Brain microvascular endothelial cell (primary cell): Measurements from ENCODE around the gene SNX25.

ENCODE experiments used
- DNase-seq: peaks from one replicate; pipeline ENCODE4 v3.0.0-alpha.2; 2020
- H3K27ac ChIP-seq: fragments of 250-450 bp; sonication (Bioruptor Pico); 2 replicates; pipeline ENCODE4 v1.5.1; 2020; ENCODE audit warnings: mild to moderate bottlenecking, moderate library complexity
- H3K27me3 ChIP-seq: fragments of 250-450 bp; sonication (Bioruptor Pico); replicated peaks from 2 replicates; pipeline ENCODE4 v1.5.1; 2020; ENCODE audit warnings: mild to moderate bottlenecking
- H3K36me3 ChIP-seq: fragments of 250-450 bp; sonication (Bioruptor Pico); replicated peaks from 2 replicates; pipeline ENCODE4 v1.5.1; 2020; ENCODE audit warnings: mild to moderate bottlenecking
- H3K4me3 ChIP-seq: 2 replicates; pipeline ENCODE4 v1.5.1; 2011; ENCODE audit warnings: low read depth, mild to moderate bottlenecking, control low read depth, low read length, moderate library complexity
- CTCF ChIP-seq: IDR thresholded peaks from 2 replicates; pipeline ENCODE4 v1.5.1; 2011; ENCODE audit warnings: low read depth, mild to moderate bottlenecking, moderate library complexity, low read length, control low read depth, inconsistent platforms; ENCODE audit errors: missing control alignments
- in situ Hi-C: cut with HindIII; loops from 2 replicates; pipeline ENCODE4 v1.10.0; 2017; ENCODE audit warnings: low sequenced_read_pairs, low pct_ligation_motif_present

SNX25 gene

GRCh38 chr4:185286571-185286970, 77.2 kb downstream of the SNX25 start:
- no peak overlapping the region for H3K27ac ChIP-seq
- in situ Hi-C loops = no loop called here
- TF ChIP-seq CTCF = no peak
- H3K4me3 ChIP-seq = no peak overlapping the region
- no peaks in the 10 kb centered on the region for H3K27me3 ChIP-seq
- DNase-seq = no peak
- H3K36me3 ChIP-seq = no peaks in the 10 kb centered on the region

GRCh38 chr4:185287031-185287430, 77.6 kb downstream of the SNX25 start:
- no peak overlapping the region for H3K4me3 ChIP-seq
- no peaks in the 10 kb centered on the region for H3K36me3 ChIP-seq
- TF ChIP-seq CTCF = no peak
- no peaks in the 10 kb centered on the region for H3K27me3 ChIP-seq
- DNase-seq = no peak
- no peak overlapping the region for H3K27ac ChIP-seq
- in situ Hi-C loops = no loop called here

GRCh38 chr4:185290018-185290607, 80.7 kb downstream of the SNX25 start:
- DNase-seq = no peak
- TF ChIP-seq CTCF = no peak
- no peak overlapping the region for H3K27ac ChIP-seq
- no peak overlapping the region for H3K4me3 ChIP-seq
- H3K27me3 ChIP-seq = no peaks in the 10 kb centered on the region
- peaks cover 2% of the 10 kb centered on the region for H3K36me3 ChIP-seq
- in situ Hi-C loops = no loop called here

GRCh38 chr4:185290656-185291055, 81.3 kb downstream of the SNX25 start:
- no peak overlapping the region for H3K27ac ChIP-seq
- peaks cover 2% of the 10 kb centered on the region for H3K36me3 ChIP-seq
- no peaks in the 10 kb centered on the region for H3K27me3 ChIP-seq

GRCh38 chr4:185293202-185293601, 83.8 kb downstream of the SNX25 start:
- TF ChIP-seq CTCF = no peak
- DNase-seq = no peak
- Histone ChIP-seq H3K27me3 (no peaks in the 10 kb centered on the region), H3K27ac (no peak overlapping the region), H3K36me3 (peaks cover 2% of the 10 kb centered on the region), H3K4me3 (no peak overlapping the region)
- in situ Hi-C loops = no loop called here

More at GRCh38 chr4:185290656-185291055, 81.3 kb downstream of the SNX25 start:
- in situ Hi-C loops = no loop called here
- TF ChIP-seq CTCF = no peak
- DNase-seq = no peak
- no peak overlapping the region for H3K4me3 ChIP-seq
